Transverse colon (tissue), 4 donors: ENCODE results near the gene TIMM17A. TPM values are rescaled to one million over a fixed set of nuclear protein-coding genes. Genes with fewer than 3 reads are reported as not detected.
"Not testable (repeated sequence)": the region's sequence is repeated elsewhere in the genome, so short reads cannot be mapped to it uniquely, and the experiment has no call there.

Source experiments
- DNase-seq: peaks from one replicate; pipeline ENCODE4 v3.0.0-alpha.2; 2019
- H3K27ac ChIP-seq, 4 donors: fragments of 200-600 bp; sonication (generic); 2 replicates each; pipeline ENCODE4 v1.5.1; 2016 to 2018; ENCODE audit warnings: inconsistent platforms in 4 of 4
- H3K27me3 ChIP-seq: fragments of 200-600 bp; sonication (generic); 2 replicates; pipeline ENCODE4 v1.5.1; 2017; ENCODE audit warnings: inconsistent platforms
- H3K36me3 ChIP-seq, 4 donors: fragments of 200-600 bp; sonication (generic); 2 replicates each; pipeline ENCODE4 v1.5.1; 2017 to 2019; ENCODE audit warnings: inconsistent platforms in 4 of 4
- H3K4me1 ChIP-seq, 4 donors: fragments of 200-600 bp; sonication (generic); 2 replicates each; pipeline ENCODE4 v1.5.1; 2017 to 2020; ENCODE audit warnings: inconsistent platforms in 4 of 4
- H3K4me3 ChIP-seq, 4 donors: fragments of 200-600 bp; sonication (generic); 1 replicate in 1 of 4; 2 replicates in 3 of 4; pipeline versions ENCODE4 v1.5.1 to v1.6.1; 2017 to 2019; ENCODE audit warnings: inconsistent platforms in 4 of 4
- H3K9me3 ChIP-seq, 2 donors: fragments of 200-600 bp; sonication (generic); 2 replicates each; pipeline ENCODE4 v1.5.1; 2017 to 2019; ENCODE audit warnings: inconsistent platforms in 2 of 2
- EP300 ChIP-seq: sonication (generic); formaldehyde crosslinking; IDR thresholded peaks from one replicate; pipeline ENCODE4 v1.6.1; 2017; ENCODE audit warnings: antibody characterized with exemption, low read depth
- POLR2A ChIP-seq: fragments of 450-650 bp; IDR thresholded peaks from one replicate; pipeline ENCODE4 v1.6.1; 2016; ENCODE audit warnings: antibody characterized with exemption, mild to moderate bottlenecking, moderate library complexity
- POLR2AphosphoS5 ChIP-seq, 3 donors: sonication (generic); formaldehyde crosslinking; IDR thresholded peaks; one replicate each; pipeline ENCODE4 v1.6.1; 2016; ENCODE audit warnings: antibody characterized with exemption in 3 of 3
- WGBS, 2 donors: methylation state at CpG; one replicate each; pipeline ENCODE4 v1.1.5; 2018; ENCODE audit warnings: low coverage in 1 of 2; 5-methylcytosine and 5-hydroxymethylcytosine counted together
- in situ Hi-C, 4 donors: fragments of 200-750 bp; cut with MboI; loops; one replicate each; pipeline versions ENCODE4 v1.15.0 to v1.15.1; 2017; ENCODE audit warnings: low sequenced_read_pairs in 3 of 4, low pct_ligation_motif_present in 1 of 4, low pct_unique_long_range_greater_than_20kb in 1 of 4
- intact Hi-C: fragments of 100-400 bp; cut with DNase I; formaldehyde crosslinking; loops from one replicate; pipeline ENCODE4 v1.15.1; 2023; ENCODE audit warnings: low total_unique reads
- total RNA-seq, 4 donors: library from RNA; depleted of rRNA; stranded (reverse); fragments of >200 nt; gene quantifications; one replicate each; pipeline ENCODE4 v1.1.0, GENCODE V29; 2016
- TF ChIP-seq, protein P1 (sequence below), 5 experiments: fragments of 200-600 bp in 3 of 5; fragments of 450-650 bp in 2 of 5; sonication (generic) in 3 of 5; IDR thresholded peaks; 1 replicate in 2 of 5; 2 replicates in 3 of 5; pipeline ENCODE4 v1.5.1; 2016 to 2017; ENCODE audit warnings: antibody characterized with exemption in 5 of 5, inconsistent platforms in 3 of 5, mild to moderate bottlenecking in 2 of 5, moderate library complexity in 1 of 5

TIMM17A gene
- total RNA-seq, 4 donors from 2014 or later = 3.0 to 37.0 (median 33.7) TPM

- Histone ChIP-seq H3K36me3 (no peaks in the 10 kb centered on the region), H3K9me3 (no peaks in the 10 kb centered on the region), H3K27ac (peak overlapping the region; percentile 84 to 91 (median 87)), H3K27me3 (no peaks in the 10 kb centered on the region), H3K4me3 (peak overlapping the region in 1 of 4 donors; percentile 3), H3K4me1 (peaks cover 0 to 20% (median 2%) of the 10 kb centered on the region in 4 donors)
- 50% methylated on average over 5 of the region's 5 CpGs; no CpG with 5 or more reads in 1 of the 2 donors for WGBS, 2 donors
- DNase-seq = no peak
- in situ Hi-C loops (no loop called here), intact Hi-C loops (no loop called here)
- TF ChIP-seq EP300 (no peak), POLR2AphosphoS5 (IDR thresholded peaks at IDR 0.05) (peak in 2 of 3 donors; percentile 44 to 57)
Measured at GRCh38 chr1:201937624-201938213, 17.6 kb upstream of the TIMM17A start.

DNA sequence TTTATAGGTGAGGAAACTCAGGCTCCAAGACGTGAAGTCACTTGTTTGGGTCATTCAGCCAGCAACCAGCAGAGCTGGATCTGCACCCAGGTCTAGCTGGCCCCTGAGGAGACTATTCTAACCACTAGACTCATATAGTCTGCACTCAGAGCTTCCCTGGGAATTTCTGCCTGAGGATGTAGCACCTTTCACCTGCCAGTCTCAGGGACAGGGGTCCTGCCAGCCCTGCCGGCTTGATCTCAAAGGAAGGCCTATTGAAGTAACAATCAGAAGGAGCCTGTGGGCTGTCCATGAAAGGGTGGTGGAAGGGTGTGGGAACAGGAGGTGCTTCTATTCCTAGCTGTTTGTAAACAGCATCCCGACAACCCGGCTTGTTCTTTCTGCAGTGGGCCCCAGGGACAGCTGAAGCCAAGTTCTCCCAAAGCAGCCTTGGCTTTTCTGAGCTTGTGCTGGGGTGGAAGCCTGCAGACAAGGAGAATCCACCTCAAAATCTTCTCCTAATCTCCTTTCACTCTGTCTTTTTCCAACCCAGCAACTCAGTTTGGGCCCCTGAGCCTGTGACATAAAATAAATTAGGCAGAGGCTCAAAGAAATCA, 16.8 kb upstream of the TIMM17A start:
- WGBS, 2 donors = 40 to 49% methylated on average over 1 to 4 of the region's 4 CpGs
- TF ChIP-seq POLR2AphosphoS5 (IDR thresholded peaks at IDR 0.05) (no peak), EP300 (no peak), POLR2A (no peak)
- no peak for DNase-seq
- peak overlapping the region; percentile 84 to 91 (median 87) for H3K27ac ChIP-seq
- in situ Hi-C loops = no loop called here
- peaks cover 0 to 20% (median 2%) of the 10 kb centered on the region in 4 donors for H3K4me1 ChIP-seq
- H3K27me3 ChIP-seq = no peaks in the 10 kb centered on the region
- H3K36me3 ChIP-seq = no peaks in the 10 kb centered on the region
- no peaks in the 10 kb centered on the region for H3K9me3 ChIP-seq
- intact Hi-C loops = no loop called here
- H3K4me3 ChIP-seq = peak overlapping the region in 1 of 4 donors; percentile 3

GRCh38 chr1:201939148-201939547, 16.2 kb upstream of the TIMM17A start:
- Histone ChIP-seq H3K4me1 (peaks cover 0 to 16% (median 2%) of the 10 kb centered on the region in 4 donors), H3K27ac (peak overlapping the region; percentile 84 to 91 (median 87)), H3K4me3 (peak overlapping the region in 1 of 4 donors; percentile 57), H3K9me3 (no peaks in the 10 kb centered on the region), H3K36me3 (no peaks in the 10 kb centered on the region), H3K27me3 (peaks cover under 1% of the 10 kb centered on the region)
- in situ Hi-C loops = no loop called here
- intact Hi-C loops = no loop called here
- WGBS, 2 donors = 58 to 59% methylated on average over 3 to 4 of the region's 4 CpGs
- DNase-seq = no peak
- TF ChIP-seq POLR2A (no peak), POLR2AphosphoS5 (IDR thresholded peaks at IDR 0.05) (no peak), EP300 (no peak)
- TF ChIP-seq, protein P1, sequence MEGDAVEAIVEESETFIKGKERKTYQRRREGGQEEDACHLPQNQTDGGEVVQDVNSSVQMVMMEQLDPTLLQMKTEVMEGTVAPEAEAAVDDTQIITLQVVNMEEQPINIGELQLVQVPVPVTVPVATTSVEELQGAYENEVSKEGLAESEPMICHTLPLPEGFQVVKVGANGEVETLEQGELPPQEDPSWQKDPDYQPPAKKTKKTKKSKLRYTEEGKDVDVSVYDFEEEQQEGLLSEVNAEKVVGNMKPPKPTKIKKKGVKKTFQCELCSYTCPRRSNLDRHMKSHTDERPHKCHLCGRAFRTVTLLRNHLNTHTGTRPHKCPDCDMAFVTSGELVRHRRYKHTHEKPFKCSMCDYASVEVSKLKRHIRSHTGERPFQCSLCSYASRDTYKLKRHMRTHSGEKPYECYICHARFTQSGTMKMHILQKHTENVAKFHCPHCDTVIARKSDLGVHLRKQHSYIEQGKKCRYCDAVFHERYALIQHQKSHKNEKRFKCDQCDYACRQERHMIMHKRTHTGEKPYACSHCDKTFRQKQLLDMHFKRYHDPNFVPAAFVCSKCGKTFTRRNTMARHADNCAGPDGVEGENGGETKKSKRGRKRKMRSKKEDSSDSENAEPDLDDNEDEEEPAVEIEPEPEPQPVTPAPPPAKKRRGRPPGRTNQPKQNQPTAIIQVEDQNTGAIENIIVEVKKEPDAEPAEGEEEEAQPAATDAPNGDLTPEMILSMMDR (IDR thresholded peaks at IDR 0.05) = no peak

DNA sequence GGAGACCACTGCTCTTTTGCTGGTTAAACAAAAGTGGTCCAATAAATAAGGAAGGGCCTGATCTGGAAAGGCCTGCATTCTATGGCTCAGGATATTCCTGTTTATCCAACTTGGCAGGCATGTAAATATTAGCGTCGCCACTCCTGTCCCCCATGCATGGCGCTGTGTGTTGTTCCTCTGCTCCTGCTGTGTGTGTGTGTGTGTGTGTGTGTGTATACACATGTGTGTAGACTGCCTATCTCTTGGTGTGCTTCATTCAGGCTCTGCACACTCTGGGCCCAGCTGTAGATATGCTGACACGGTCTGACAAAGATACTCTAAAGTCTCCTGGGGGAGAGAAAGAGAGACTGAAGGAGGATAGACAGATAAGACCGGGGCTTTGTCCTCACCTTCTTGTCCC, 15.7 kb upstream of the TIMM17A start:
- Histone ChIP-seq H3K36me3 (no peaks in the 10 kb centered on the region), H3K4me3 (peak overlapping the region in 1 of 4 donors; percentile 57), H3K4me1 (peaks cover 0 to 13% (median 2%) of the 10 kb centered on the region in 4 donors), H3K9me3 (no peaks in the 10 kb centered on the region), H3K27me3 (peaks cover 3% of the 10 kb centered on the region), H3K27ac (peak overlapping the region; percentile 84 to 91 (median 87))
- in situ Hi-C loops = no loop called here
- 75% methylated on average over 5 of the region's 5 CpGs; no CpG with 5 or more reads in 1 of the 2 donors for WGBS, 2 donors
- TF ChIP-seq POLR2A = no peak
- TF ChIP-seq, protein P1 (IDR thresholded peaks at IDR 0.05) = no peak
- TF ChIP-seq EP300 = no peak
- intact Hi-C loops = no loop called here
- DNase-seq = no peak

- H3K36me3 ChIP-seq, H3K9me3 ChIP-seq, in situ Hi-C loops, intact Hi-C loops, DNase-seq: not testable (repeated sequence)
- Histone ChIP-seq H3K27me3 (peaks cover 10% of the 10 kb centered on the region), H3K4me1 (peaks cover 0 to 13% (median 2%) of the 10 kb centered on the region in 4 donors), H3K4me3 (peak overlapping the region in 1 of 4 donors; percentile 57), H3K27ac (peak overlapping the region; percentile 84 to 91 (median 87))
- 76 to 90% methylated on average over 2 to 10 of the region's 10 CpGs for WGBS, 2 donors
Measured at GRCh38 chr1:201940316-201940715, 15.0 kb upstream of the TIMM17A start.
